ENCODE data around the gene CCDC24. TPM values are rescaled to one million over a fixed set of nuclear protein-coding genes. Genes with fewer than 3 reads are reported as not detected.

The CCDC24 gene
- total RNA-seq (10 to 100 TPM in 1 of 7 donors, 1 to 10 TPM in 6; 2.1 to 23.3 (median 7.3) TPM), polyA plus RNA-seq (1 to 10 TPM; 1.1 to 6.2 TPM)
- long read RNA-seq, donor 1, partial matches to known transcripts: 8 of 34 reads
- long read RNA-seq, donor 1, other reads (novel, unspliced or antisense): 25 of 34 reads
- long read RNA-seq, donor 2: 0 reads
- long read RNA-seq, donor 3, partial matches to known transcripts: 2 of 18 reads
- long read RNA-seq, donor 3, other reads (novel, unspliced or antisense): 16 of 18 reads

DNA sequence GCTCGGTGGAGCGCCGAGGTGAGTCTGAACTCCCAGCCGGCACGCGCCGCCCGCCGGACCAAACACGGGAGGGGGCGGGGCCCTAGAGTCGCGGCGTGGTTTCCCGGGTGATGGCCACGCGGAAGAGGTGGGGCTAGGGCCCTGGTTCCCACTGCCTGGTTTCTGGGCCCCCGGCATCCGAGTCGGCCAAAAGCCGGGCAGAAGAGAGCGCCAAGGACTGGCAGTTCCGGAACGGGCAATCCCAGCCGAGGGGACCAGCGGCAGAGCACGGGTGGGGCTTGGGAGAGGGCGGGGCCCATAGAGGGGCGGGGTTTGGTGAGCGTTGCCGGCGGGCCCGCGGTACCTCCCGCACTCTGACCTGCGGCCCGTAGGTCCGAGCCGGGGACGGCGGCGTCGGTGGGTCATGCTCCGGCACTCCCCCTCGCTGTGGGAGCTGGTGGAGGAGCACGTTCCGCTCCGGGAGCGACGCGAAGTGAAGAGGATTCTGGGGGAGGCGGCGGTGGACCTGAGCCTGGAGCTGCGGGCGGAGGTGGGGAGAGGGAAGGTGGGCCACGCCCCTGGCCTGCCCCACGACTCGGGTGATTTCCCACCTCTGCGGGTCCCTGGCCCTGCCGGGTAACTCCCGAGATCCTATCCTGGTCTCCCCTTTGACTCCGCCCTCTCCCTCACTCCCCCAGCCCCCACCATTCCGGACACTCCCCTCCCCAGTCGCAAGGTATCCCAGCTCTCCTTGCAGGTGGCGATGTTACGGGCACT is at the start of gene CCDC24:
TSS of gene CCDC24 (plus strand) at position 124 of the 756 bp plus-strand sequence. CDS start at position 404, 280 bp downstream.
- H3K27me3 ChIP-seq: no peaks in the 10 kb centered on the region
- peak; percentile 85 to 91 (median 88) for DNase-seq
- H3K27ac ChIP-seq: peak within 1 kb of the TSS; percentile 19 to 51
- H3K4me1 ChIP-seq (ENCODE audit: insufficient read depth): peaks cover 1% of the 10 kb centered on the region
- H3K9me3 ChIP-seq: no peaks in the 10 kb centered on the region
- intact Hi-C loops (cut with DNase I): loop anchor here in 1 of 4 donors (5.0 kb wide), 1 partner anchor 646 kb away; no protein-coding TSS in a partner anchor
- 0 to 2% (median 0%) methylated on average over 29 to 66 of the region's 66 CpGs for WGBS, 3 donors
- peak within 1 kb of the TSS; percentile 62 for H3K4me3 ChIP-seq
- no peak for TF ChIP-seq POLR2A (IDR thresholded peaks at IDR 0.05)
- TF ChIP-seq, protein P1, sequence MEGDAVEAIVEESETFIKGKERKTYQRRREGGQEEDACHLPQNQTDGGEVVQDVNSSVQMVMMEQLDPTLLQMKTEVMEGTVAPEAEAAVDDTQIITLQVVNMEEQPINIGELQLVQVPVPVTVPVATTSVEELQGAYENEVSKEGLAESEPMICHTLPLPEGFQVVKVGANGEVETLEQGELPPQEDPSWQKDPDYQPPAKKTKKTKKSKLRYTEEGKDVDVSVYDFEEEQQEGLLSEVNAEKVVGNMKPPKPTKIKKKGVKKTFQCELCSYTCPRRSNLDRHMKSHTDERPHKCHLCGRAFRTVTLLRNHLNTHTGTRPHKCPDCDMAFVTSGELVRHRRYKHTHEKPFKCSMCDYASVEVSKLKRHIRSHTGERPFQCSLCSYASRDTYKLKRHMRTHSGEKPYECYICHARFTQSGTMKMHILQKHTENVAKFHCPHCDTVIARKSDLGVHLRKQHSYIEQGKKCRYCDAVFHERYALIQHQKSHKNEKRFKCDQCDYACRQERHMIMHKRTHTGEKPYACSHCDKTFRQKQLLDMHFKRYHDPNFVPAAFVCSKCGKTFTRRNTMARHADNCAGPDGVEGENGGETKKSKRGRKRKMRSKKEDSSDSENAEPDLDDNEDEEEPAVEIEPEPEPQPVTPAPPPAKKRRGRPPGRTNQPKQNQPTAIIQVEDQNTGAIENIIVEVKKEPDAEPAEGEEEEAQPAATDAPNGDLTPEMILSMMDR (IDR thresholded peaks at IDR 0.05): no peak
- TF ChIP-seq EP300 (IDR thresholded peaks at IDR 0.05): no peak
- no peaks in the 10 kb centered on the region for H3K36me3 ChIP-seq

DNA sequence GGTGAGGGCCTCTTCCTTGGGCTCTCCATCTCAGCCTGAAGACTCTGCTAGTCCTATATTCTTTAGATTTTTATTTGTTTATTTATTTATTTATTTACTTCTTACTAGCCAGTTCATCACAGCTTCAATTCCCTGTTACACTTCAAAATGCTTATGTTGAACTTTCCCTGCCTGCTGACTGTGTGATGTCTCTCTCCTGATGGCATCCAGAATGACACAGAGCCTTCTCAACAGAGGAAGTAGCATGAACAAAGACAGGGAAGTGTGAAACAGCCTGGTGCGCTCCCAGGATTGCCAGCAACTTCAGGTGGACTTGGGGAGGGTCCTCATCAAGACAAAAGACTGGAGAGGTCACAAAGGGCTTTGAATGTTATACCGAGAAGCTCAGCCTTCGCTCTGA is 49.0 kb upstream of the CCDC24 start:
- TF ChIP-seq EP300 (IDR thresholded peaks at IDR 0.05): no peak
- TF ChIP-seq, protein P1 (IDR thresholded peaks at IDR 0.05): no peak
- TF ChIP-seq POLR2A (IDR thresholded peaks at IDR 0.05): no peak
- WGBS, 3 donors: 86 to 94% (median 90%) methylated on average over 3 of the region's 3 CpGs
- Histone ChIP-seq H3K36me3 (no peaks in the 10 kb centered on the region), H3K27ac (no peak overlapping the region), H3K4me3 (no peak overlapping the region), H3K9me3 (no peaks in the 10 kb centered on the region), H3K27me3 (no peaks in the 10 kb centered on the region), H3K4me1 (ENCODE audit: insufficient read depth) (peaks cover under 1% of the 10 kb centered on the region)
- no peak for DNase-seq
- intact Hi-C loops (cut with DNase I): no loop called here

DNA sequence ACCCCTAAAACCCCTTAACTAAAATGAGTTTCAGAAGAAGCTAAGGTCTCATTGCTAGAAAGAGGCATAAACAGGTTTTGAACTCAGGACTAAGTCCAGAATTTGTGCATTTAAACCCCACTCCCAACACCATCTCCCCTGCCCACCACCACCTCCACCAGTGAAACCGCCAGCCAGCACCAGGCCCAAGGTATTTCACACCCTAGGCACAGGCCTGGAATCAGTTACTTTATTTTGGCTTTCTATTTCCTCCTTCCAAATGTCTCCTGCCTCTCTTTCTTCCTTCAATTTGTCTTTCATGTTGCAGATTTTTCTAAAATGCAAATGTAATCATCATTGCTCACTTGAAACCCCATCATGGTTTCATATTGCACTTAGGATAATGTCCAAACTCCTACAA is 46.5 kb upstream of the CCDC24 start:
- peaks cover 9% of the 10 kb centered on the region for H3K4me1 ChIP-seq (ENCODE audit: insufficient read depth)
- no peak for DNase-seq
- H3K27me3 ChIP-seq: no peaks in the 10 kb centered on the region
- no peaks in the 10 kb centered on the region for H3K36me3 ChIP-seq
- TF ChIP-seq, protein P1 (IDR thresholded peaks at IDR 0.05): no peak
- TF ChIP-seq EP300 (IDR thresholded peaks at IDR 0.05) (no peak), POLR2A (IDR thresholded peaks at IDR 0.05) (no peak)
- 97 to 100% (median 100%) methylated on average over 1 of the region's 1 CpG for WGBS, 3 donors
- H3K4me3 ChIP-seq: no peak overlapping the region
- intact Hi-C loops (cut with DNase I): no loop called here
- no peaks in the 10 kb centered on the region for H3K9me3 ChIP-seq
- no peak overlapping the region for H3K27ac ChIP-seq

GRCh38 chr1:43945674-43946235 is 45.6 kb upstream of the CCDC24 start:
- peaks cover 9% of the 10 kb centered on the region for H3K4me1 ChIP-seq (ENCODE audit: insufficient read depth)
- peak overlapping the region; percentile 82 for H3K4me3 ChIP-seq
- TF ChIP-seq POLR2A (IDR thresholded peaks at IDR 0.05) (no peak), EP300 (IDR thresholded peaks at IDR 0.05) (no peak)
- TF ChIP-seq, protein P1 (IDR thresholded peaks at IDR 0.05): no peak
- intact Hi-C loops (cut with DNase I): no loop called here
- no peaks in the 10 kb centered on the region for H3K9me3 ChIP-seq
- H3K36me3 ChIP-seq: no peaks in the 10 kb centered on the region
- DNase-seq: no peak
- peak overlapping the region in 1 of 2 donors; percentile 98 for H3K27ac ChIP-seq
- no peaks in the 10 kb centered on the region for H3K27me3 ChIP-seq
- 4 to 13% (median 4%) methylated on average over 3 of the region's 3 CpGs for WGBS, 3 donors

All from ovary (tissue), 10 donors.